GM19043 (cell line): ENCODE data around the gene PIK3R3.

Experiments used
- ATAC-seq: cut with Tn5 transposase; IDR thresholded peaks from one replicate; pipeline ENCODE4 v1.9.1; 2021; ENCODE audit warnings: low read depth; ENCODE audit not compliant: unreplicated experiment

The PIK3R3 gene

GRCh38 chr1:46034601-46035516 lies 97.6 kb downstream of the PIK3R3 start:
- no peak for ATAC-seq

- ATAC-seq, result no peak
Measured at GRCh38 chr1:46030876-46031660, 101.4 kb downstream of the PIK3R3 start.

- ATAC-seq, result no peak
Measured at GRCh38 chr1:46030074-46030870, 102.2 kb downstream of the PIK3R3 start.

GRCh38 chr1:46027788-46028573 lies 104.4 kb downstream of the PIK3R3 start:
- ATAC-seq, result no peak

DNA sequence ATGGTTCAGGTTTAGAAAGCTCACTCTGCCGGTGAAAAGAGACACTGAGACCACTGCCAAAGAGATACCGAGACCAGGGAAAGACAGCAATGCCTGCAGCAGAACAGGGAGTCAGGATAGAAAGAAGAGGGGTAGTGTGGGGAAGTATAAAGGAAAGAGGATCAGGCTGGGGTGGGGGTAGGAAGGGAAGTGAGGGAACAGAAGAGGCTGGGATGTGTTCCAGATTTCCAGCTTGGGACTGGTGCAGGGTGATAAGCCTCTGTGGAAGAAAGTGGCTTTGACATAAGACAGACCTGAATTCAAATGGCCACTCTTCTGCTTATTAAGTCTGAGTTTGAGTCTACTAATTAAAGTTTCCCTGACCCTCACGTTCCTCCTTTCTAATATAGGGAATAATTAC lies 105.9 kb downstream of the PIK3R3 start:
- no peak for ATAC-seq

GRCh38 chr1:46021046-46021996 lies 111.1 kb downstream of the PIK3R3 start:
- ATAC-seq, result no peak

- no peak for ATAC-seq
Measured at GRCh38 chr1:46020010-46020409, 112.4 kb downstream of the PIK3R3 start.

DNA sequence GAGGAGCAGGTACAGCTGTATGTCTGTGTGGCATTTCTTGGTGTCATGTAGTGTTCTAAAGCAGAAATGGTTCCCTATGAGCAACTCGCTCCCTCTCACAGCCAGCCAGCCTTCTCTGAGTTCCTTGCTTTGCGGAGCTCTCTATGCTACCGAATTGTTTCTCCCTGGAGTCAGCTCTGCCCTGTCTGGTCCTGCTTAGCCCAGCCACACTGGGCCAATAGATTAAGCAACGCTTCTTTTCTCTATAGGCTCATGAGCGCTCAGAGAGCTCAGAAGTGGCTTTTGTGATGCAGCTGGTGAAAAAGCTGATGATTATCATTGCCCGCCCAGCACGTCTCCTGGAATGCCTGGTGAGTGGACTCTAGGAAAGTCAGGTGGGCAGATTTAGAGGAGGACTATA lies 113.1 kb downstream of the PIK3R3 start:
- no peak for ATAC-seq

DNA sequence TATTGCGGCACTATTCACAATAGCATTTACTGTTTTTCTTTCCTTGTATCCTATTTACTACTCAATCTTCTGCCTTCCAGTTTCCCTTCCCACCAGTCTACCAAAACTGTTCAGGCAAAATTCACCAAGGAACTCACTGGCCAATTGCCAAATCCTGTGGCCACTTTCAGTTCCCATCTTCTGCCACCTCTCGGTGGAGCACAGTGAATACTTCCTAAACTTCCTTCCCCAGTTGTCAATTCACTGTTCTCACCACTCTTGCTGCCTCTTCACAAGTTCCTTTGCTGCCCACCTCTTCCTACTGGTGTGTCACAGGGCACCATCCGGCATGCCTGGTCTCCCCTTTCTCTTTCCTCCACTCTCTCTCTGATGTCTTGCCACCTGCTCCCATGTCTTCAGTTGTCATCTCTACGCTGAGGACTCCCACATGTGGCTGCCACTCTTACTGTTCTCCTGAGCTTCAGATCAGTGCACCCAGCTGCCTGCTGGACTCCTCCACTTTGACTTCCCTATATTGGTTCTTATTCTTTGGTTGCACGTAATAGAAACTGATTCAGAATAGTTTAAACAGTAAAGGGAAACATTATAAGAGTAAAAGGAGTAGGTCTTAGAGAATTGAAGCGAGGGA lies 114.4 kb downstream of the PIK3R3 start:
- no peak for ATAC-seq

GRCh38 chr1:46013581-46013980 lies 118.8 kb downstream of the PIK3R3 start:
- ATAC-seq, result no peak

DNA sequence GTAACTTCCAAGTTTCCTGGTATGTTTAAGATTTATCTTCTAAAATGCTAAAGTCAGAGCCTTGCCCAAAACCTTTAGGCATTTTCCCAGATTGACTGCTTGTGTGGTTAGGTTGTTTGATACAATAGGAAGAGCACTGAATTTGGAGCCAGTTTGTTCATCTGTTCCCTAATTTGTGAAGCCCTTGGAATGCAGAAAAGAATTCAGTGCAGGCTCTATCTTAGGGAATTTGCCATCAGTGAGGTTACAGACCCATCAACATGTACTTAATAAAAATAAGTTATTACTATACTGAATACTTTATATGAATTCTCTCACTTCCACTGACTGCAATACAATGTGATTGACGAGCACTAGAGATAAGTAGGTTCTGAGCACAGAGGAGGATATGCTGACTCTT lies 120.2 kb downstream of the PIK3R3 start:
- ATAC-seq, result no peak

GRCh38 chr1:46011121-46011695 lies 121.2 kb downstream of the PIK3R3 start:
- no peak for ATAC-seq

DNA sequence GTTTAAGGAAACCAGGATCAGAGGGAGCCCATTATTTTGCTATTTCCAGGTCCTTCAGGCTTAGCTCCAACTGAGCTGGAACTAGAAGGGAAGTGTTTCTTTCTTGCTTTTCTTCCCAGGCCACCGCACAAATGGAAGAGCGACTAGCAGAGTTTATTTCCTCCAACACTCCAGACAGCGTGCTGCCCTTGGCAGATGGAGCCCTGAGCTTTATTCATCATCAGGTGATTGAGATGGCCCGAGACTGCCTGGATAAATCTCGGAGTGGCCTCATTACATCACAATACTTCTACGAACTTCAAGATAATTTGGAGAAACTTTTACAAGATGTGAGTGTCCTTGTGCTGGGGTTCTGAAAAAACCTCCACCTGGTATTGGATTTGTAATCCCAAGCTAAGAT lies 121.8 kb downstream of the PIK3R3 start:
- no peak for ATAC-seq

DNA sequence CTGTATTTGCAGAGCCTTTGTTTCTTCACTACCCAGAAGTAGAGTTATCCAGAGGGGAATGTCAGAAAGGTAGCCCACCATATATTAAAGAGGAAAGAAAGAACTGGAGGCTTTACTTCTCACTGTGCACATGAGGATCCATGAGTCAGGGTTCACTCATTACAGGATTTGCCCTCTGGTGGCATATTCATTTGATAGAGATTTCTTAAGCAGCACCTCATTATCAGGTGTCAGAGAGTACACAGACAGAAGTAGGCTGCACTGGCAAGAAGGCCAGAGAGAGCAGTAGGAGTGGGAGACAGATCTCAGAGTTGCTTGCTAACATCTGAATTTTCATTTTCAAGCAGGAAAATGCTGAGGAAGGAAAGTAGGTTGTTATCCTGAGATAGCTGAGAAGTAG lies 123.8 kb downstream of the PIK3R3 start:
- ATAC-seq, result no peak

- no peak for ATAC-seq
Measured at GRCh38 chr1:46005594-46005993, 126.8 kb downstream of the PIK3R3 start.

DNA sequence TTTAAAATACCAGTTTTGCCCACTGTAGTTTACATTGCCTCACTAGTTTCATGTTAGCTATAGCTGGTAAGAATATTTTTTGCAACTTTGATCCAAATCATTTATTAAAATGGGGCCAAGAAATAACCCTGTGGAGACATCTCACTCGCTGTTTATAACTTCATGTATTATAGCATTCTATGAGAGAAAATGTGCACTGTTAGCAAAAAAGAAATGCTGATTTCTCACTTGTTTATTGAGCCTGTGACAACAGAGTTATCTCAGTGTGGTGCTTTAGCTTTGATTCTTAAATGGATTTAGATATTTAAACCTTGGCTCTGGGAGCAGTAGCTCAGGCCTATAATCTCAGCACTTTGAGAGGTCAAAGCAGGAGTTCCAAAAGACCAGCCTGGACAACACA lies 127.9 kb downstream of the PIK3R3 start:
- ATAC-seq, result no peak

DNA sequence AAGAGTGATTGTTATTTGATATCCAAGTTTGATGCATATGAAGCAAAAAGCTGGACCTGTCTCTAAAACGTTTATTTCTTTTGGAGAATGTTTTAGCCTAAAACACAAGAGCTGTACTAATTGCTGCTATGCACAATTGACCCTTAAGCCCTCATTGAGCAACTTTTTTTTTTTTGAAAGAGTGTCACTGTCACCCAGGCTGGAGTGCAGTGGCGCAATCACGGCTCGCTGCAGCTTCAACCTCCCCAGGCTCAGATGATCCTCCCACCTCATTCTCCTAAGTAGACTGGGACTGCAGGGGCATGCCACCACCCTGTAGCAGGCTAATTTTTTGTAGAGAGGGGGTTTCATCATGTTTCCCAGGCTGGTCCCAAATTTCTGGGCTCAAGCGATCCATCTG lies 129.1 kb downstream of the PIK3R3 start:
- no peak for ATAC-seq

DNA sequence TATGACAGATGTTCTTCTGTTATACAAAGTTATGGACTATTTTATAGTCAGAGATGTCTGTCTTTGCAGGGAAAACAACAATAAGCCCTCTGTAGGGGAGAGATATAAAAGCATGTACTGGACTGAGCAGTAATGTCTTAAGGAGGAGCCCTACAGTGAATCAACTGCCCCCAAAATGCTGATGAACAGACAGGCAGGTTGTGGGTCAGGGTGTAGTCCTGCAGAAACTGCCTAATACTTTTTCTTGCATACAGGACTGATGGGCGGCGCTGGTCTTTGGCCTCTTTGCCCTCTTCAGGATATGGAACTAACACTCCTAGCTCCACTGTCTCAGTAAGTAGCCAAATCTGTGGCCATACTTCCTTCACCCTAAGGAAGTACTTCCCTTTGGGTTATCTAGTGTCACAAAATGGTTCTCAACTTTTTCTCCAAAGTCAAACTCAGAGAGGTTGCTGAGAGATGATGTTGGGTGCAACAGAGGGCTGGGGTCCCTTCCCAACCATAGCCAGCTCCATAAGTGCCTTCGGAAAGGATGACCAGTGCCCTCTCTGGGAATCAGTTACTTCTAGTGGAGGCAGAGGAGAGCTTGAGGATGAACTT lies 129.8 kb downstream of the PIK3R3 start:
- ATAC-seq, result no peak
